IPS-20b (cell line): ENCODE results near the gene CFL2.

ENCODE experiments used
- H3K27ac ChIP-seq: one replicate; pipeline ENCODE4 v1.5.1; 2013; ENCODE audit warnings: low read length
- H3K27me3 ChIP-seq: 2 replicates; pipeline ENCODE4 v1.6.1; 2013; ENCODE audit warnings: mild to moderate bottlenecking, low read length, inconsistent platforms; ENCODE audit not compliant: insufficient read depth
- H3K36me3 ChIP-seq: 2 replicates; pipeline ENCODE4 v1.6.1; 2013; ENCODE audit warnings: low read depth, mild to moderate bottlenecking, inconsistent platforms, low read length, moderate library complexity; ENCODE audit not compliant: insufficient read depth
- H3K4me1 ChIP-seq: 2 replicates; pipeline ENCODE4 v1.6.1; 2013; ENCODE audit warnings: mild to moderate bottlenecking, control low read depth, inconsistent platforms, low read length, moderate library complexity; ENCODE audit not compliant: insufficient read depth
- H3K4me3 ChIP-seq: 2 replicates; pipeline ENCODE4 v1.5.1; 2013; ENCODE audit warnings: mild to moderate bottlenecking, low read length, inconsistent platforms
- H3K9ac ChIP-seq: 2 replicates; pipeline ENCODE4 v1.6.1; 2013; ENCODE audit warnings: low read depth, mild to moderate bottlenecking, inconsistent platforms, low read length, moderate library complexity
- H3K9me3 ChIP-seq: 2 replicates; pipeline ENCODE4 v1.6.1; 2013; ENCODE audit warnings: mild to moderate bottlenecking, low read depth, low read length, inconsistent platforms; ENCODE audit not compliant: insufficient read depth

Gene CFL2

GRCh38 chr14:34688470-34689206 is 25.8 kb downstream of the CFL2 start:
- Histone ChIP-seq H3K9ac (no peak overlapping the region), H3K9me3 (no peaks in the 10 kb centered on the region), H3K27ac (no peak overlapping the region), H3K36me3 (no peaks in the 10 kb centered on the region), H3K27me3 (no peaks in the 10 kb centered on the region), H3K4me1 (peaks cover 15% of the 10 kb centered on the region; the same call in 1 of the 2 replicates), H3K4me3 (no peak overlapping the region)

- peaks cover 9% of the 10 kb centered on the region; the same call in 1 of the 2 replicates for H3K4me1 ChIP-seq
- H3K27ac ChIP-seq = no peak overlapping the region
- H3K4me3 ChIP-seq = no peak overlapping the region
- H3K9ac ChIP-seq = no peak overlapping the region
- no peaks in the 10 kb centered on the region for H3K36me3 ChIP-seq
- no peaks in the 10 kb centered on the region for H3K27me3 ChIP-seq
- H3K9me3 ChIP-seq = no peaks in the 10 kb centered on the region
These were observed 28.5 kb downstream of the CFL2 start for GRCh38 chr14:34685819-34686428.

- H3K9me3 ChIP-seq = no peaks in the 10 kb centered on the region
- H3K4me1 ChIP-seq = peaks cover 9% of the 10 kb centered on the region; the same call in 1 of the 2 replicates
- H3K4me3 ChIP-seq = no peak overlapping the region
- no peak overlapping the region for H3K9ac ChIP-seq
- H3K36me3 ChIP-seq = no peaks in the 10 kb centered on the region
- no peak overlapping the region for H3K27ac ChIP-seq
- H3K27me3 ChIP-seq = no peaks in the 10 kb centered on the region
These were observed 29.8 kb downstream of the CFL2 start for GRCh38 chr14:34684578-34684977.

GRCh38 chr14:34682787-34683321 is 31.5 kb downstream of the CFL2 start:
- H3K36me3 ChIP-seq = no peaks in the 10 kb centered on the region
- peaks cover 7% of the 10 kb centered on the region; the same call in 1 of the 2 replicates for H3K4me1 ChIP-seq
- no peaks in the 10 kb centered on the region for H3K27me3 ChIP-seq
- H3K27ac ChIP-seq = no peak overlapping the region
- no peaks in the 10 kb centered on the region for H3K9me3 ChIP-seq
- H3K9ac ChIP-seq = no peak overlapping the region
- H3K4me3 ChIP-seq = no peak overlapping the region

- H3K9ac ChIP-seq = no peak overlapping the region
- no peak overlapping the region for H3K27ac ChIP-seq
- no peaks in the 10 kb centered on the region for H3K27me3 ChIP-seq
- H3K9me3 ChIP-seq = no peaks in the 10 kb centered on the region
- H3K36me3 ChIP-seq = no peaks in the 10 kb centered on the region
- peaks cover 8% of the 10 kb centered on the region; the same call in 1 of the 2 replicates for H3K4me1 ChIP-seq
- H3K4me3 ChIP-seq = no peak overlapping the region
These were observed 33.5 kb downstream of the CFL2 start for GRCh38 chr14:34680806-34681479.

- peaks cover 3% of the 10 kb centered on the region; the same call in 1 of the 2 replicates for H3K9me3 ChIP-seq
- no peaks in the 10 kb centered on the region for H3K36me3 ChIP-seq
- H3K9ac ChIP-seq = no peak overlapping the region
- H3K27me3 ChIP-seq = no peaks in the 10 kb centered on the region
- peaks cover 8% of the 10 kb centered on the region; the same call in 1 of the 2 replicates for H3K4me1 ChIP-seq
- H3K4me3 ChIP-seq = no peak overlapping the region
- no peak overlapping the region for H3K27ac ChIP-seq
These were observed 35.7 kb downstream of the CFL2 start for GRCh38 chr14:34678735-34679134.

GRCh38 chr14:34678306-34678705 is 36.1 kb downstream of the CFL2 start:
- Histone ChIP-seq H3K27me3 (no peaks in the 10 kb centered on the region), H3K9ac (no peak overlapping the region), H3K9me3 (peaks cover 6% of the 10 kb centered on the region; the same call in 1 of the 2 replicates), H3K4me3 (no peak overlapping the region), H3K4me1 (peaks cover 8% of the 10 kb centered on the region; the same call in 1 of the 2 replicates), H3K36me3 (no peaks in the 10 kb centered on the region), H3K27ac (no peak overlapping the region)

- H3K27me3 ChIP-seq = no peaks in the 10 kb centered on the region
- H3K36me3 ChIP-seq = no peaks in the 10 kb centered on the region
- no peak overlapping the region for H3K27ac ChIP-seq
- H3K4me3 ChIP-seq = no peak overlapping the region
- H3K9me3 ChIP-seq = peaks cover 6% of the 10 kb centered on the region; the same call in 1 of the 2 replicates
- H3K4me1 ChIP-seq = peaks cover 8% of the 10 kb centered on the region; the same call in 1 of the 2 replicates
- H3K9ac ChIP-seq = no peak overlapping the region
These were observed 37.7 kb downstream of the CFL2 start for GRCh38 chr14:34676516-34677211.

GRCh38 chr14:34673702-34674101 is 40.7 kb downstream of the CFL2 start:
- H3K27me3 ChIP-seq = no peaks in the 10 kb centered on the region
- no peaks in the 10 kb centered on the region for H3K36me3 ChIP-seq
- H3K27ac ChIP-seq = no peak overlapping the region
- H3K9me3 ChIP-seq = peaks cover 6% of the 10 kb centered on the region; the same call in 1 of the 2 replicates
- H3K9ac ChIP-seq = no peak overlapping the region
- no peak overlapping the region for H3K4me3 ChIP-seq
- H3K4me1 ChIP-seq = peaks cover 8% of the 10 kb centered on the region; the same call in 1 of the 2 replicates

GRCh38 chr14:34671716-34672115 is 42.7 kb downstream of the CFL2 start:
- Histone ChIP-seq H3K27me3 (no peaks in the 10 kb centered on the region), H3K36me3 (no peaks in the 10 kb centered on the region), H3K4me3 (no peak overlapping the region), H3K27ac (no peak overlapping the region), H3K9ac (no peak overlapping the region), H3K9me3 (peaks cover 6% of the 10 kb centered on the region; the same call in 1 of the 2 replicates), H3K4me1 (no peaks in the 10 kb centered on the region)

- Histone ChIP-seq H3K4me1 (no peaks in the 10 kb centered on the region), H3K9me3 (no peaks in the 10 kb centered on the region), H3K27ac (no peak overlapping the region), H3K9ac (no peak overlapping the region), H3K4me3 (no peak overlapping the region), H3K27me3 (no peaks in the 10 kb centered on the region), H3K36me3 (no peaks in the 10 kb centered on the region)
These were observed 46.3 kb downstream of the CFL2 start for GRCh38 chr14:34668111-34668510.
